Epithelial cell of proximal tubule (primary cell): ENCODE results near the gene AIG1. TPM values are rescaled to one million over a fixed set of nuclear protein-coding genes. Genes with fewer than 3 reads are reported as not detected.
A peak's percentile ranks its signal among the peaks of the same experiment; 100 is the strongest.

Source experiments
- DNase-seq: peaks from one replicate; pipeline ENCODE4 v3.0.0-alpha.2; 2011; ENCODE audit warnings: low read depth
- H3K4me3 ChIP-seq: 2 replicates; pipeline ENCODE4 v1.5.1; 2011; ENCODE audit warnings: low read depth, mild to moderate bottlenecking, low read length
- total RNA-seq: library from RNA; depleted of rRNA; stranded (reverse); fragments of >200 nt; gene quantifications from 2 replicates; pipeline ENCODE4 v1.2.3, GENCODE V29; 2015
- TF ChIP-seq, protein P1 (sequence below): conservative IDR thresholded peaks from 2 replicates; pipeline ENCODE4 v1.5.1; 2012; ENCODE audit warnings: low read depth, mild to moderate bottlenecking, low read length

Gene AIG1
- total RNA-seq, 1 donor from 2014 or later: 40.8 TPM

DNA sequence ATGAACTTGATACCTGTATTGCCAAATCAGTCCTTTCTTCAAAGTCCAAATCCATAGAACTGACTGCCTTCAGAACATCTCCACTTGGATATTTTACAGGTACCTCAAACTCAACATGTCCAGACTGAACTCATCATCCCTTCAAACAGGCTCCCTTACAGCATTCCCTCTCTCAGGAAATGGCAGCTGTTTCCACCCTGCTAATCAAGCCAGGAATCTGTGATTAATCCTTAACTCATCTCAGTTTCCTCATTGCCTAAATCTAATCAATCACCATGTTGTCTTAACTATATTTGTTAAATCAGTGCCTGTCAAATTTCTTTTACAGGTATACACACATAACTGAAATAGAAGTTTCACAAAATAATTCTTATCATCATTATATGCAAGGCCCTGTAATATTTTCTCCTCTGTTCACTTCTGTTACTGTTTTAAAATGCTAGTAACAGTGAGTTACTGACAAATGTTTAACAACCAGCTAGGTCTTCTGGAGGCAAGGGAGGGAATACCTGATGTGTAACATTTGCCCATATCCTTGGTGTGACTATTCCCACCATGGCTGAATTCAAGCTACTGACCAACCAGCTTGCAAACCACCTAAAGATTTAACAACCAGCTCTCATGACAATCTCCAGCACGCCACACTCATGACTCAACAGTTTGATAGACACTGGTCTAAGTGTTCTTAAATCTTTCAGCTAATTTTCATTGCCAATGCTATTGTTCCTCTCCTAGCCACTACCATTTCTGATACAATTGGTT, 264.9 kb downstream of the AIG1 start:
- H3K4me3 ChIP-seq: no peak overlapping the region
- TF ChIP-seq, protein P1, sequence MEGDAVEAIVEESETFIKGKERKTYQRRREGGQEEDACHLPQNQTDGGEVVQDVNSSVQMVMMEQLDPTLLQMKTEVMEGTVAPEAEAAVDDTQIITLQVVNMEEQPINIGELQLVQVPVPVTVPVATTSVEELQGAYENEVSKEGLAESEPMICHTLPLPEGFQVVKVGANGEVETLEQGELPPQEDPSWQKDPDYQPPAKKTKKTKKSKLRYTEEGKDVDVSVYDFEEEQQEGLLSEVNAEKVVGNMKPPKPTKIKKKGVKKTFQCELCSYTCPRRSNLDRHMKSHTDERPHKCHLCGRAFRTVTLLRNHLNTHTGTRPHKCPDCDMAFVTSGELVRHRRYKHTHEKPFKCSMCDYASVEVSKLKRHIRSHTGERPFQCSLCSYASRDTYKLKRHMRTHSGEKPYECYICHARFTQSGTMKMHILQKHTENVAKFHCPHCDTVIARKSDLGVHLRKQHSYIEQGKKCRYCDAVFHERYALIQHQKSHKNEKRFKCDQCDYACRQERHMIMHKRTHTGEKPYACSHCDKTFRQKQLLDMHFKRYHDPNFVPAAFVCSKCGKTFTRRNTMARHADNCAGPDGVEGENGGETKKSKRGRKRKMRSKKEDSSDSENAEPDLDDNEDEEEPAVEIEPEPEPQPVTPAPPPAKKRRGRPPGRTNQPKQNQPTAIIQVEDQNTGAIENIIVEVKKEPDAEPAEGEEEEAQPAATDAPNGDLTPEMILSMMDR: no peak
- DNase-seq: peak; percentile 73

DNA sequence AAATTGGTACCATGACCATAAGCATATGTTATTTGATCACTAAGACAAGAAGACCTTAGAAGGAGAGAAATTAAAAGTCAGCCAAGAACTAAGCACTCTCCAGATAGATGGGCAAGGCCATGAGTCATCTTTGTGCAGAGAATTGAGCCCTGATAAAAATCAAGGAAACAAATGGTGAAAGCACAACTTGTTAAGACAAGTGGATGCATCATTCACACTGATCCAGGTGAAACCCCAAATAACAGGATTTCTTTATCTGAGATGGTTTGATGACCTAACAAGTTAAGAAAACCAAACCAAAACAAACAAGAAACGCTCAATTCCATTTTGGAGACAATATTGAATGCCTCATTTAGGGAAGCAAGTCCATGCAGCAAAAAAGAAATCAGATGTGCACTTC, 268.2 kb downstream of the AIG1 start:
- TF ChIP-seq, protein P1: no peak
- no peak for DNase-seq
- no peak overlapping the region for H3K4me3 ChIP-seq

DNA sequence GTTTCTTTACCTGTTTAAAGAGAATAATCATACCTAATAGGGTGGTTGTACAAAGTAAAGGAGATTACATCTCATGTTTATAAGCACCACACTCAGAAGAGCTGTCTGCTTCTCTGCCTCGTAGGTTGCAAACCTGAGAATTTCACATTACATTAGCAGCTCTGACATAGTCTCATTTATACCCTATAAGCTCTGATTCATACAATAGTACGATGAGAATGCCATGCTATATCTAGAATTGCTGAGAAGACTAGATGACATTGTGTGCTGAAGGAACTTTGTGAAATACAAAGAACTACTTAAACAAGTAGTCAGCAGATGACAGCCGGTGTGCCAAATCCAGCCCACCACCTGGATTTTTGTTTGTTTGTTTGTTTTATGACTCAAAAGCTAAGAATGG, 268.6 kb downstream of the AIG1 start:
- H3K4me3 ChIP-seq: no peak overlapping the region
- DNase-seq: no peak
- TF ChIP-seq, protein P1: no peak

DNA sequence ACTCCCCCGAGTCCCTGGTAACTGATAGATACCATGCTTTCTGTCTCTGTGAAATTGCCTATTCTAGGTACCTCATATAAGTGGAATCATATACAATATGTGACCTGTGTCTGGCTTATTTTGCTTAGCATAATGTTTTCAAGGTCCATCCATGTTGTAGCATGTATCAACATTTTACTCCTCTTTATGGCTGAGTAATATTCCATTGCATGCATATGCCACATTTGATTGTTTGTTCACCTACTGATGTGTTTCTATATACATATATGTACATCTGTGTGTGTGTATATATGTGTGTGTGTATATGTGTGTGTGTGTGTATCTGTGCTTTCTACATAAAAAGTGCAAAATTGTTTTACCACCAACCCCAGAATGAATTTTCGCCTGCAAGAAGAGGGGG, 270.7 kb downstream of the AIG1 start:
- no peak overlapping the region for H3K4me3 ChIP-seq
- no peak for DNase-seq
- TF ChIP-seq, protein P1: no peak

DNA sequence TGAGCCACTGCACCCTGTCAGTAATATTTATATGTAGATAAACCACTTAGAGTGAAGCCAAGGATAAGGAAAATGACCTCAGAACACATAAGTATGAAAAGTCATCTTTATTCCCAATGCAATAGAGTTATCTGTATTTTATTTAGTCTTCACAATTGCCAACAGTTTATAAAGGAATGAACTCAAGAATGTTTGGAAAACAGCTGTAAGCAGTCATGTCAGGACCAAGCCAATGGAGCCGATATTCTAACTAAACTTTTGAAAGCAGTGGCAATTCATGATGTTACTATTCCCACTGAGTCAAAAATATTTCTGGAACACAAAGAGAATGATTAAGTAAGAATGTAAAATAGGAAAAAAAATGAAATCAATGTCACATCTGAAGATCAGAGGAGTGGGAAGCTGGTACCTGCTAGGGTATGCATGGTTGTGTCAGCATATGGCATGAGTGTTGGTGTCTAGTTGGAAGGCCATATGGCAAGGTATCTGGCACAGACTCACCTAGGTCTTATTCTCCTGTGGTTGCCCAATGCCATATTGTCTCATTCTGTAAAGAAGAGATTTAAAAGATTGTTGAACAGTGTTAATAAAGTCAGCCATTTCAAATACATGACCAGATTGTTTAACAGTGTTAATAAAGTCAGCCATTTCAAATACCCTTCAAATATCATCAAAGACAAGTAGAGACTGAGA, 271.6 kb downstream of the AIG1 start:
- H3K4me3 ChIP-seq: no peak overlapping the region
- TF ChIP-seq, protein P1: no peak
- no peak for DNase-seq

DNA sequence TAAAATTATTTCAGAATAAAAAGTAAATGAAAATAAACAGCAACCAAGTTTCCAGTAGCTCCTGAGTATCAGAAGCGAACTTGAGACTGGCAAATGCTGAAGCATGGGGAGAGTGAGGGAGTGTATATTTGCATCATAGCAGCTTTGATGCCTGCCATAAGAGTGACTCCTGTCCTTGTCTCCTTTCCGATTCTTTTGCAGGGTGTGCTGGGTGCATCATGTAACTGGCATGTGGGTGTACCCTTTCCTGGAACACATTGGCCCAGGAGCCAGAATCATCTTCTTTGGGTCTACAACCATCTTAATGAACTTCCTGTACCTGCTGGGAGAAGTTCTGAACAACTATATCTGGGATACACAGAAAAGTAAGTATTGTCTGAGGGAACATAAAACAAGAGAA, 272.4 kb downstream of the AIG1 start:
- no peak for DNase-seq
- TF ChIP-seq, protein P1: no peak
- no peak overlapping the region for H3K4me3 ChIP-seq
